Suprapubic skin (tissue), 4 donors: Measurements from ENCODE around the gene MTNR1A. TPM values are rescaled to one million over a fixed set of nuclear protein-coding genes. Genes with fewer than 3 reads are reported as not detected.

ENCODE experiments used
- DNase-seq, 2 donors: peaks; one replicate each; pipeline ENCODE4 v3.0.0-alpha.2; 2019; ENCODE audit warnings: low spot score in 2 of 2
- H3K27ac ChIP-seq: fragments of 200-600 bp; sonication (generic); one replicate; pipeline ENCODE4 v1.5.1; 2019
- H3K27me3 ChIP-seq: fragments of 200-600 bp; sonication (generic); one replicate; pipeline ENCODE4 v1.5.1; 2019
- H3K36me3 ChIP-seq: fragments of 200-600 bp; sonication (generic); one replicate; pipeline ENCODE4 v1.5.1; 2019
- H3K4me1 ChIP-seq: fragments of 200-600 bp; sonication (generic); one replicate; pipeline ENCODE4 v1.5.1; 2019
- H3K4me3 ChIP-seq: fragments of 200-600 bp; sonication (generic); one replicate; pipeline ENCODE4 v1.5.1; 2019; ENCODE audit warnings: mild to moderate bottlenecking
- H3K9me3 ChIP-seq: fragments of 200-600 bp; sonication (generic); one replicate; pipeline ENCODE4 v1.5.1; 2019
- EP300 ChIP-seq: sonication (generic); formaldehyde crosslinking; IDR thresholded peaks from one replicate; pipeline ENCODE4 v1.6.1; 2017; ENCODE audit warnings: antibody characterized with exemption
- POLR2A ChIP-seq, 2 donors: fragments of 450-650 bp; IDR thresholded peaks; one replicate each; pipeline ENCODE4 v1.6.1; 2017; ENCODE audit warnings: antibody characterized with exemption in 2 of 2, mild to moderate bottlenecking in 2 of 2, moderate library complexity in 2 of 2
- POLR2AphosphoS5 ChIP-seq, 3 donors: sonication (generic); formaldehyde crosslinking; IDR thresholded peaks; one replicate each; pipeline ENCODE4 v1.6.1; 2017; ENCODE audit warnings: antibody characterized with exemption in 3 of 3
- whole genome bisulfite sequencing: methylation state at CpG from one replicate; pipeline ENCODE4 v1.1.5; 2018; 5-methylcytosine and 5-hydroxymethylcytosine counted together
- total RNA-seq, 4 donors: library from RNA; depleted of rRNA; stranded (reverse); fragments of >200 nt; gene quantifications; one replicate each; pipeline ENCODE4 v1.1.0, GENCODE V29; 2016
- TF ChIP-seq, protein P1 (sequence below), 2 donors: fragments of 200-600 bp in 1 of 2; fragments of 450-650 bp in 1 of 2; sonication (generic) in 1 of 2; IDR thresholded peaks; one replicate each; pipeline ENCODE4 v1.5.1; 2016 to 2019; ENCODE audit warnings: antibody characterized with exemption in 2 of 2, mild to moderate bottlenecking in 1 of 2, moderate library complexity in 1 of 2

MTNR1A gene
- total RNA-seq, 4 donors from 2014 or later = not detected

DNA sequence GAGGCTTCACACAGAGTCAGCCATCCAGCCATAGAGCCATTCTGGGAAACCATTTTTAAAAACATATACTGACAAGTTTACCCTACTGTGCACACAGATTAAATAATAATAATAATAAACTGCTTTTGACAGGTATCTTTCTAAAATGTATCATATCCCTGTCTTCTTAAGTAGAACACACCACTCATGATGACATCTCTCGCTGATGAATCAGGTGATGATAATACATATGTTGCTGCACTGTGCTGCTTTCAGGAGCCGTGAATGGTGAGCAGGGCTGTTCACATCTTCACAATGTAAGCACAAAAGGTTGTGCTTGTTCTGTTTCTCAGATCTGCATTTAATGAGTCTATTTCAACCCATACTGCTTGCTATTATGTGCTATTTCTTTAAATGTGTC lies 3.5 kb downstream of the MTNR1A start:
- Histone ChIP-seq H3K4me3 (no peak overlapping the region), H3K27me3 (peaks cover 45% of the 10 kb centered on the region), H3K36me3 (no peaks in the 10 kb centered on the region), H3K4me1 (peaks cover 16% of the 10 kb centered on the region), H3K9me3 (no peaks in the 10 kb centered on the region), H3K27ac (no peak overlapping the region)
- no peak for DNase-seq
- TF ChIP-seq POLR2AphosphoS5 (IDR thresholded peaks at IDR 0.05) (no peak), EP300 (no peak), POLR2A (IDR thresholded peaks at IDR 0.05) (no peak)
- TF ChIP-seq, protein P1, sequence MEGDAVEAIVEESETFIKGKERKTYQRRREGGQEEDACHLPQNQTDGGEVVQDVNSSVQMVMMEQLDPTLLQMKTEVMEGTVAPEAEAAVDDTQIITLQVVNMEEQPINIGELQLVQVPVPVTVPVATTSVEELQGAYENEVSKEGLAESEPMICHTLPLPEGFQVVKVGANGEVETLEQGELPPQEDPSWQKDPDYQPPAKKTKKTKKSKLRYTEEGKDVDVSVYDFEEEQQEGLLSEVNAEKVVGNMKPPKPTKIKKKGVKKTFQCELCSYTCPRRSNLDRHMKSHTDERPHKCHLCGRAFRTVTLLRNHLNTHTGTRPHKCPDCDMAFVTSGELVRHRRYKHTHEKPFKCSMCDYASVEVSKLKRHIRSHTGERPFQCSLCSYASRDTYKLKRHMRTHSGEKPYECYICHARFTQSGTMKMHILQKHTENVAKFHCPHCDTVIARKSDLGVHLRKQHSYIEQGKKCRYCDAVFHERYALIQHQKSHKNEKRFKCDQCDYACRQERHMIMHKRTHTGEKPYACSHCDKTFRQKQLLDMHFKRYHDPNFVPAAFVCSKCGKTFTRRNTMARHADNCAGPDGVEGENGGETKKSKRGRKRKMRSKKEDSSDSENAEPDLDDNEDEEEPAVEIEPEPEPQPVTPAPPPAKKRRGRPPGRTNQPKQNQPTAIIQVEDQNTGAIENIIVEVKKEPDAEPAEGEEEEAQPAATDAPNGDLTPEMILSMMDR (IDR thresholded peaks at IDR 0.05) = no peak
- WGBS = 89% methylated on average over 2 of the region's 2 CpGs

DNA sequence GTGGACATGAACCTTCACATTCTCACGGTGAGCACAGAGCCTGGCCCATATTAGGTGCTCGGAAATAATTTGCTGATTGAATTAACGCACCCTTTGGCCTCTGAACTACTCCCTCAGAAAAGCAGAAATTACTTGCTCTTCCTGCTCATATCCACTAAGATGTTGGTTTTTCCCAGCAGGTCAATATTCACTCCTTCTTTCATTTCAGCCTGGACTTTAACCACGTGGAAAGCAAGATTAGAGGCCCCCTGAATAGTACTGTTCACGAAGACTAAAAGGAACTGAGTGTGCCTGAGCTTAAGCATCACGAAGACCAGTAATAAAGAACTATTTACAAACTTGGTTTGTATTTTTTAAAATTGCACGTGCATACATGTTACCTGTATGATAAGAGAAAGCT lies 9.9 kb downstream of the MTNR1A start:
- 77% methylated on average over 7 of the region's 7 CpGs for WGBS
- H3K4me3 ChIP-seq = no peak overlapping the region
- peaks cover 4% of the 10 kb centered on the region for H3K27me3 ChIP-seq
- no peak for TF ChIP-seq POLR2A (IDR thresholded peaks at IDR 0.05)
- no peak for TF ChIP-seq POLR2AphosphoS5 (IDR thresholded peaks at IDR 0.05)
- TF ChIP-seq, protein P1 (IDR thresholded peaks at IDR 0.05) = no peak
- no peak for TF ChIP-seq EP300
- H3K36me3 ChIP-seq = no peaks in the 10 kb centered on the region
- no peak overlapping the region for H3K27ac ChIP-seq
- no peaks in the 10 kb centered on the region for H3K4me1 ChIP-seq
- DNase-seq = no peak
- no peaks in the 10 kb centered on the region for H3K9me3 ChIP-seq

DNA sequence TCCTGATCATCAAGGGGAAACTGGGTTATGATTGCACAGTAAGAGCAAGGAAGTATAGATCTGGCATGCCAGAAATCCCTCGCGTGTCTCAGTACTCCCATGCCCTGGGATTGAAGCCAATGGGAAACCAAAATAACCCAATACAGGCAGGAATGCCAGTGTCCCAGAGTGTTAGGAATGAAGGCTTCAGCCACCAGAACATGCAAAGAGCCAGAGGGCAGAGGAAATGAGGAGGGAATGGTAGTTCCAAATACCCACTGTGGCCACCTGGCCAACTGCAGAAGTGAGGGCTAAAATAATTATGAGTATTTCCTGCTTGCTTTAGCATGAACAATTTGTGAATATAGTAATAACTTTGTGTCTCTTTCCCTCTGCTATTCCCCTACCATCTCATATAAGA lies 12.2 kb downstream of the MTNR1A start:
- TF ChIP-seq POLR2AphosphoS5 (IDR thresholded peaks at IDR 0.05) (no peak), POLR2A (IDR thresholded peaks at IDR 0.05) (no peak), EP300 (no peak)
- TF ChIP-seq, protein P1 (IDR thresholded peaks at IDR 0.05) = no peak
- WGBS = 91% methylated on average over 2 of the region's 2 CpGs
- H3K27ac ChIP-seq = no peak overlapping the region
- DNase-seq = no peak
- H3K4me3 ChIP-seq = no peak overlapping the region
- H3K36me3 ChIP-seq = no peaks in the 10 kb centered on the region
- no peaks in the 10 kb centered on the region for H3K4me1 ChIP-seq
- H3K9me3 ChIP-seq = no peaks in the 10 kb centered on the region
- H3K27me3 ChIP-seq = no peaks in the 10 kb centered on the region

DNA sequence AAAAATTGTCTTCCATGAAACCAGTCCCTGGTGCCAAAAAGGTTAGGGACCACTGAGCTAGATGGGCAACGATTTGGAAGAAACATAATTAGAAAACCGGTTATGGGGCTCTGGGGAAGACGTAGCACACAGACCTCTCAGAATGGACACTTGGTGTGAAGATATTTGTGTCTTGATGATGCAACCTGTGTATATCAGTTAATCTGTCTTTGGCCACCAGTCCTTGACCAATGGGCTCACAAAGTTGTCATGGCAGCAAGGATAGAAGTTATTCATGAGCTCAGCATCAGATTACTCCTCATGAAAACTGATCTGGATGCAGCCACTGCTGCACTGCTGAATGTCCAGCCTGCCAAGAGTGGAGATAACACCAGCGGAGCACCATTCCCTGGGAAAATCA lies 13.6 kb downstream of the MTNR1A start:
- no peaks in the 10 kb centered on the region for H3K9me3 ChIP-seq
- DNase-seq = no peak
- no peaks in the 10 kb centered on the region for H3K4me1 ChIP-seq
- no peak overlapping the region for H3K27ac ChIP-seq
- 90% methylated on average over 4 of the region's 4 CpGs for WGBS
- TF ChIP-seq POLR2A (IDR thresholded peaks at IDR 0.05) (no peak), POLR2AphosphoS5 (IDR thresholded peaks at IDR 0.05) (no peak), EP300 (no peak)
- TF ChIP-seq, protein P1 (IDR thresholded peaks at IDR 0.05) = no peak
- no peak overlapping the region for H3K4me3 ChIP-seq
- H3K36me3 ChIP-seq = no peaks in the 10 kb centered on the region
- no peaks in the 10 kb centered on the region for H3K27me3 ChIP-seq

DNA sequence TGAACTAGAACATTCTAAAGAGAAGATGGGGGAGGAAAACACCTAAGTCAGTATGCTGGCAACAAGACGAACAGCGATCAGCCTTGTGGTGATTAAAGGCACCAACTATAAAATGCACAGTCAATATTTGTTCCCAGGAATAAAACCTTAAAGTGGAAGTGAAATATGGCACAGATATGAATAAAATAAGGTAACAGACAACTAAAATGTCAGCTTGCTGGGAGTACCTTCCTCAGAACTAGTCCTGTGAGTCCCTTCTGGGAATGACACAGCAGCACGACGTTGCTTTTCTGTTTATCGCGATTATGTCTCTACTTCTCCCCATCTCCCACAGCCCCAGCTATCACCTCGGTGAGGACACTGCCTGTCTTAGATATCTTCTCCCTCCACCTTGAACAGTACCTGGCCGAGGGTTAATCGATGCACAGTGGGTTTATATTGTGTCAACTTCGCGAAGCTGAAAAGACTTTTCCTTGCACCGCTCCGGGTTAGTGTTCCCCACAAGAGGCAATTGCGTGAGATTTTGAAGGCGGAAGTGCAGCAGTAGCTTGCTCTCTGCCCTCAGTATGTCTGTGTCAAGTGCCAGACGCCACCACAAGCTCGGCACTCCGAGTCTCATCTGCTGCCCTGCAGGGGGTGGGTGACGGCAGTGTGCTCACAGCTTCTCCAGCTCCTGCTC lies 17.4 kb downstream of the MTNR1A start:
- TF ChIP-seq, protein P1 (IDR thresholded peaks at IDR 0.05) = no peak
- TF ChIP-seq POLR2AphosphoS5 (IDR thresholded peaks at IDR 0.05) = no peak
- no peak for TF ChIP-seq EP300
- no peak for TF ChIP-seq POLR2A (IDR thresholded peaks at IDR 0.05)
- Histone ChIP-seq H3K36me3 (no peaks in the 10 kb centered on the region), H3K4me3 (no peak overlapping the region), H3K9me3 (no peaks in the 10 kb centered on the region), H3K4me1 (no peaks in the 10 kb centered on the region), H3K27me3 (no peaks in the 10 kb centered on the region), H3K27ac (no peak overlapping the region)
- 89% methylated on average over 19 of the region's 19 CpGs for WGBS
- DNase-seq = no peak
